Common myeloid progenitor, CD34-positive (primary cell): ENCODE results near the gene TAL1.
"Not testable (repeated sequence)": the region's sequence is repeated elsewhere in the genome, so short reads cannot be mapped to it uniquely, and the experiment has no call there.

Source experiments
- CTCF ChIA-PET: fragments of 350-600 bp; sonication (Branson Sonifier 250); formaldehyde crosslinking; loops from one replicate; lab custom pipeline; 2021; ENCODE audit warnings: antibody characterized with exemption; lab: Charles Lee
- POLR2A ChIA-PET: fragments of 350-600 bp; sonication (Branson Sonifier 250); formaldehyde crosslinking; loops from one replicate; lab custom pipeline; 2021; ENCODE audit warnings: antibody characterized with exemption; lab: Charles Lee
- DNase-seq, 3 donors: peaks; one replicate each; pipeline versions ENCODE4 v3.0.0 to v3.0.0-alpha.2; 2013
- H3K27ac ChIP-seq, 2 experiments: 1 replicate in 1 of 2; 2 replicates in 1 of 2; pipeline ENCODE4 v1.7.0; 2013; ENCODE audit warnings: inconsistent platforms in 2 of 2, low read length in 2 of 2, mild to moderate bottlenecking in 2 of 2, low read depth in 1 of 2, moderate library complexity in 1 of 2; ENCODE audit not compliant: severe bottlenecking in 2 of 2, insufficient read depth in 1 of 2, poor library complexity in 1 of 2
- H3K27me3 ChIP-seq, 5 experiments: replicated peaks in 2 of 5; 1 replicate in 3 of 5; 2 replicates in 2 of 5; pipeline versions ENCODE4 v1.6.1 to v1.7.0; 2013; ENCODE audit warnings: low read length in 4 of 5, mild to moderate bottlenecking in 2 of 5, moderate library complexity in 2 of 5, inconsistent platforms in 1 of 5; ENCODE audit not compliant: insufficient read depth in 5 of 5, control insufficient read depth in 4 of 5
- H3K36me3 ChIP-seq, 4 experiments: 1 replicate in 2 of 4; 2 replicates in 2 of 4; pipeline versions ENCODE4 v1.6.1 to v1.7.0; 2013; ENCODE audit warnings: low read length in 3 of 4, control low read depth in 1 of 4, mild to moderate bottlenecking in 1 of 4; ENCODE audit not compliant: control insufficient read depth in 4 of 4, insufficient read depth in 4 of 4
- H3K4me1 ChIP-seq, 4 experiments: 1 replicate in 3 of 4; 2 replicates in 1 of 4; pipeline versions ENCODE4 v1.6.1 to v1.7.1; 2013; ENCODE audit warnings: low read length in 3 of 4, mild to moderate bottlenecking in 3 of 4, control low read depth in 1 of 4, inconsistent platforms in 1 of 4, moderate library complexity in 1 of 4; ENCODE audit not compliant: control insufficient read depth in 4 of 4, insufficient read depth in 4 of 4; ENCODE audit errors: control extremely low read depth in 1 of 4
- H3K4me3 ChIP-seq, 7 experiments: 1 replicate in 4 of 7; 2 replicates in 3 of 7; pipeline versions ENCODE4 v1.5.1 to v1.7.0; 2013; ENCODE audit warnings: mild to moderate bottlenecking in 7 of 7, low read length in 6 of 7, moderate library complexity in 6 of 7, inconsistent platforms in 2 of 7, low read depth in 2 of 7, control low read depth in 1 of 7; ENCODE audit not compliant: insufficient read depth in 4 of 7, control insufficient read depth in 1 of 7; ENCODE audit errors: extremely low read depth in 1 of 7
- H3K9me3 ChIP-seq, 5 experiments: 1 replicate in 4 of 5; 2 replicates in 1 of 5; pipeline versions ENCODE4 v1.6.1 to v1.7.1; 2013; ENCODE audit warnings: low read length in 4 of 5, mild to moderate bottlenecking in 2 of 5, inconsistent platforms in 1 of 5, low read depth in 1 of 5, moderate library complexity in 1 of 5; ENCODE audit not compliant: control insufficient read depth in 4 of 5, insufficient read depth in 2 of 5; ENCODE audit errors: control extremely low read depth in 1 of 5
- WGBS: methylation state at CpG from one replicate; pipeline ENCODE4 v1.1.5; 2013; ENCODE audit not compliant: insufficient coverage; 5-methylcytosine and 5-hydroxymethylcytosine counted together

The TAL1 gene

GRCh38 chr1:47201179-47201578, 30.8 kb downstream of the TAL1 start:
- ChIA-PET CTCF (interaction anchor here (0.7 to 5.4 kb wide), 12 partner anchors 8 to 62 kb away, joined by 3 to 35 read pairs (median 6); no protein-coding TSS in a partner anchor), POLR2A (interaction anchor here (1.7 kb wide), 1 partner anchor 11 kb away, joined by 4 read pairs; no protein-coding TSS in a partner anchor)
- peaks cover 0 to 18% (median 3%) of the 10 kb centered on the region in 4 experiments for H3K4me1 ChIP-seq
- H3K27me3 ChIP-seq = no peaks in the 10 kb centered on the region
- no peaks in the 10 kb centered on the region for H3K36me3 ChIP-seq
- no peaks in the 10 kb centered on the region for H3K9me3 ChIP-seq
- WGBS = 27% methylated on average over 3 of the region's 4 CpGs
- peak in 1 of 3 donors; percentile 49 for DNase-seq
- no peak overlapping the region for H3K4me3 ChIP-seq
- no peak overlapping the region for H3K27ac ChIP-seq

GRCh38 chr1:47198214-47198613, 33.8 kb downstream of the TAL1 start:
- H3K27me3 ChIP-seq = no peaks in the 10 kb centered on the region
- H3K4me3 ChIP-seq = no peak overlapping the region
- POLR2A ChIA-PET = no interaction called here
- H3K4me1 ChIP-seq = peaks cover 0 to 12% (median 3%) of the 10 kb centered on the region in 4 experiments
- no peaks in the 10 kb centered on the region for H3K9me3 ChIP-seq
- CTCF ChIA-PET = interaction anchor here (1.0 to 3.8 kb wide), 4 partner anchors 11 to 65 kb away, joined by 3 to 29 read pairs (median 7); no protein-coding TSS in a partner anchor
- H3K36me3 ChIP-seq = no peaks in the 10 kb centered on the region
- no peak overlapping the region for H3K27ac ChIP-seq
- no peak for DNase-seq
- 95% methylated on average over 3 of the region's 4 CpGs for WGBS

- DNase-seq = no peak
- CTCF ChIA-PET = interaction anchor here (0.6 to 3.8 kb wide), 12 partner anchors 11 to 67 kb away, joined by 3 to 9 read pairs (median 4); no protein-coding TSS in a partner anchor
- no peaks in the 10 kb centered on the region for H3K9me3 ChIP-seq
- WGBS = 55% methylated on average over 2 of the region's 3 CpGs
- no peak overlapping the region for H3K4me3 ChIP-seq
- H3K27me3 ChIP-seq = no peaks in the 10 kb centered on the region
- no peaks in the 10 kb centered on the region for H3K36me3 ChIP-seq
- POLR2A ChIA-PET = no interaction called here
- H3K4me1 ChIP-seq = peaks cover 0 to 18% (median 12%) of the 10 kb centered on the region in 4 experiments
- H3K27ac ChIP-seq = no peak overlapping the region
Observed at GRCh38 chr1:47196622-47197021, 35.4 kb downstream of the TAL1 start.

- H3K4me3 ChIP-seq, DNase-seq, POLR2A ChIA-PET, H3K27me3 ChIP-seq, H3K9me3 ChIP-seq, H3K36me3 ChIP-seq, H3K27ac ChIP-seq: not testable (repeated sequence)
- H3K4me1 ChIP-seq = peaks cover 0 to 16% (median 10%) of the 10 kb centered on the region in 4 experiments
- CTCF ChIA-PET = interaction anchor here (0.6 to 3.8 kb wide), 7 partner anchors 12 to 67 kb away, joined by 3 to 9 read pairs (median 4); no protein-coding TSS in a partner anchor
- WGBS = 92% methylated on average over 2 of the region's 9 CpGs
Observed at GRCh38 chr1:47195981-47196380, 36.0 kb downstream of the TAL1 start.

GRCh38 chr1:47194311-47194710, 37.7 kb downstream of the TAL1 start:
- ChIA-PET CTCF (interaction anchor here (0.9 to 11.7 kb wide), 16 partner anchors 9 to 197 kb away, joined by 3 to 259 read pairs (median 6); partner anchors contain the start of genes CMPK1 and TAL1), POLR2A (interaction anchor here (0.6 to 0.9 kb wide), 2 partner anchors 10 to 35 kb away, joined by 3 read pairs; no protein-coding TSS in a partner anchor)
- no peak overlapping the region for H3K27ac ChIP-seq
- DNase-seq = no peak
- H3K4me1 ChIP-seq = peaks cover 0 to 27% (median 21%) of the 10 kb centered on the region in 4 experiments
- H3K36me3 ChIP-seq = no peaks in the 10 kb centered on the region
- no peak overlapping the region for H3K4me3 ChIP-seq
- no peaks in the 10 kb centered on the region for H3K9me3 ChIP-seq
- H3K27me3 ChIP-seq = no peaks in the 10 kb centered on the region

- WGBS = 99% methylated on average over 10 of the region's 10 CpGs
- H3K27ac ChIP-seq, H3K36me3 ChIP-seq, DNase-seq, H3K9me3 ChIP-seq, H3K4me3 ChIP-seq, H3K27me3 ChIP-seq: not testable (repeated sequence)
- H3K4me1 ChIP-seq = peaks cover 0 to 27% (median 21%) of the 10 kb centered on the region in 4 experiments
- CTCF ChIA-PET = interaction anchor here (0.7 to 11.7 kb wide), 21 partner anchors 10 to 138 kb away, joined by 3 to 259 read pairs (median 5); partner anchors contain the start of gene TAL1
- POLR2A ChIA-PET = interaction anchor here (0.6 to 1.7 kb wide), 3 partner anchors 11 to 70 kb away, joined by 3 to 8 read pairs (median 3); no protein-coding TSS in a partner anchor
Observed at GRCh38 chr1:47193496-47193895, 38.5 kb downstream of the TAL1 start.
